ENCODE data around the gene SLC13A3. TPM values are rescaled to one million over a fixed set of nuclear protein-coding genes. Genes with fewer than 3 reads are reported as not detected.

SLC13A3 gene
- total RNA-seq, 1 donor from 2014 or later, result 2.9 TPM

DNA sequence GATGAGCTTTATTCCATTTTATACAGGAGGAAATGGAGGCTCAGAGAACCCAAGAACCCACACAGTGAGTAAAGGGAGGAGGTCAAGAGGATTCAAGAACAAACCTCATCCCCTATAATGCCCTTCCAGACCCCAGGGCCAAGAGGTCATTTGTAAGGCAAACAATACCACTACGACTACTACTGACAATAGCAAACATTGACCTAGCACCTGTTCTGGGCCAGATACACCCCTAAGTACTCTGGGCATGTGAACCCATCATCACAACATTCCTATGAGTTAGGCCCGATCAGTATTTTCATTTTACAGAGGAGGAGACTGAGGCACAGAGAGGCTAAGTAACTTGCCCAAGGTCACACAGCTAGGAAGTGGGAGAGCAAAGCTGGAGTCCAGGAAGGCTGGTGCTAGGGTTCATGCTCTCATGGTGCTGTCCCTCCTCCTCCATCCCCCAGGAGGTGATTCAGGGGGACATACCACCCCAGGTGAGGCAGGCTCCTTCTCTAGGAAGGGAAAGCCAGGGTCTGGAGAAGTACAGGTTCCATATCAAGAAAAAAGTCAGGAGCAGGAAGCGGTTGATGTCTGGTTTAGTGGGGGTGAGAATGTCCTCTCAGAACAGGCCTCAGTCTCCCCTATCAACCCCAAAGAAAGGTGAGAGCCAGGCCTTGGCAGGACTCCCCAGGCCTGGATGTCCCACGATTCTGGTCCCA, 13.7 kb downstream of the SLC13A3 start:
- Mint-ChIP-seq H3K9me3 (ENCODE audit: low read depth) (no peaks in the 10 kb centered on the region), H3K4me1 (ENCODE audit: low read depth) (peaks cover 3% of the 10 kb centered on the region), H3K4me3 (ENCODE audit: low read depth) (no peak overlapping the region), H3K27ac (no peak overlapping the region), H3K27me3 (no peaks in the 10 kb centered on the region), H3K36me3 (ENCODE audit: insufficient read depth) (no peaks in the 10 kb centered on the region)
- no peak for DNase-seq (ENCODE audit: low spot score, unreplicated experiment)
- no peak for TF ChIP-seq CTCF (IDR thresholded peaks at IDR 0.05; ENCODE audit: unreplicated experiment)

- TF ChIP-seq CTCF (IDR thresholded peaks at IDR 0.05; ENCODE audit: unreplicated experiment), result no peak
- H3K9me3 Mint-ChIP-seq (ENCODE audit: low read depth), result no peaks in the 10 kb centered on the region
- H3K27ac Mint-ChIP-seq, result no peak overlapping the region
- H3K27me3 Mint-ChIP-seq, result no peaks in the 10 kb centered on the region
- peaks cover 3% of the 10 kb centered on the region for H3K4me1 Mint-ChIP-seq (ENCODE audit: low read depth)
- no peaks in the 10 kb centered on the region for H3K36me3 Mint-ChIP-seq (ENCODE audit: insufficient read depth)
- no peak overlapping the region for H3K4me3 Mint-ChIP-seq (ENCODE audit: low read depth)
- no peak for DNase-seq (ENCODE audit: low spot score, unreplicated experiment)
Measured at GRCh38 chr20:46637020-46637419, 14.2 kb downstream of the SLC13A3 start.

- Mint-ChIP-seq H3K27ac (no peak overlapping the region), H3K27me3 (no peaks in the 10 kb centered on the region), H3K4me1 (ENCODE audit: low read depth) (peaks cover 3% of the 10 kb centered on the region), H3K36me3 (ENCODE audit: insufficient read depth) (no peaks in the 10 kb centered on the region), H3K9me3 (ENCODE audit: low read depth) (no peaks in the 10 kb centered on the region), H3K4me3 (ENCODE audit: low read depth) (no peak overlapping the region)
- TF ChIP-seq CTCF (IDR thresholded peaks at IDR 0.05; ENCODE audit: unreplicated experiment), result no peak
- no peak for DNase-seq (ENCODE audit: low spot score, unreplicated experiment)
Measured at GRCh38 chr20:46636514-46636913, 14.7 kb downstream of the SLC13A3 start.

DNA sequence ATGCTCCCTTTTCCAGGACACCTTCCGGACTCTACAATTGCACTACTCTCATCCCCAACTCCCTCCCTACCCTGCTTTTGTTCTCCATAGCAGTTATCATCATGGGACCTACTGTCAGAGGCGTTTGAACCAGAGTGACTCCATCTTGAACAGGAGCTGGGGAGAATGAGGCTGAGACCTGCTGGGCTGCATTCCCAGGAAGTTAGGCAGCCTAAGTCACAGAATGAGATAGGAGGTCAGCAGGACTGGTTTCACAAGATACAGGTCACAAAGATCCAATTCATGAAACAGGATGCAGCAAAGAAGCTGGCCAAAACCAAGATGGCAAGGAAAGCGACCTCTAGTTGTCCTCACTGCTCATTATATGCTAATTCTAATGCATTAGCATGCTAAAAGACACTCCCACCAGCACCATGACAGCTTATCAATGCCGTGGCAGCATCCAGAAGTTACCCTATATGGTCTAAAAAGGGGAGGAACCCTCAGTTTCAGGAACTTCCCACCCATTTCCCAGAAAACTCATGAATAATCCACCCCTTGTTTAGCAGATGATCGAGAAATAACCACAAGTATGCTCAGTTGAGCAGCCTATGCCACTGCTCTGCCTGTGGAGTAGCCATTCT, 15.6 kb downstream of the SLC13A3 start:
- H3K36me3 Mint-ChIP-seq (ENCODE audit: insufficient read depth), result no peaks in the 10 kb centered on the region
- DNase-seq (ENCODE audit: low spot score, unreplicated experiment), result no peak

DNA sequence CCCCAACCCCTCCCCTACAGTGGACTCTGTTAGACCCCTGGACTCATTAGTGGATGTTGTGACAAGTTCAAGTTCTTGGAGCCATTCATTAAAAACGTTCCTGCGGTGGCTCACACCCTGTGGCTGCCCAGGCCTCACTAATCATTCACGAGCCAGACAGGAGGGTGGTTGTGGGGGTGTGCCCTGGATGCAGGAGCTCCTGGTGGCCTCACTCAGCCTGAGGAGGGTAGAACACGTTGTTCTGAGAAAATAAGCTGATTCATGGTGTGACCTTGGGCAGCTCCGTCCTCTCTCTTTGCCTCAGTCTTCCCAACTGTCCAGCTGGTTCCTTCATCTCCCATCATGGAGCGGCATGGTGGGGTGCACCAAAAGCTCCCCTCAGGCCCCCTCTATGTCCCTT, 16.7 kb downstream of the SLC13A3 start:
- peaks cover 2% of the 10 kb centered on the region for H3K36me3 Mint-ChIP-seq (ENCODE audit: insufficient read depth)
- peaks cover 4% of the 10 kb centered on the region for H3K4me1 Mint-ChIP-seq (ENCODE audit: low read depth)
- no peaks in the 10 kb centered on the region for H3K27me3 Mint-ChIP-seq
- no peak for TF ChIP-seq CTCF (IDR thresholded peaks at IDR 0.05; ENCODE audit: unreplicated experiment)
- peaks cover 4% of the 10 kb centered on the region for H3K9me3 Mint-ChIP-seq (ENCODE audit: low read depth)
- H3K4me3 Mint-ChIP-seq (ENCODE audit: low read depth), result no peak overlapping the region
- H3K27ac Mint-ChIP-seq, result no peak overlapping the region
- no peak for DNase-seq (ENCODE audit: low spot score, unreplicated experiment)

More for the DNA sequence above, 15.6 kb downstream of the SLC13A3 start:
- Mint-ChIP-seq H3K9me3 (ENCODE audit: low read depth) (no peaks in the 10 kb centered on the region), H3K4me1 (ENCODE audit: low read depth) (peaks cover 4% of the 10 kb centered on the region), H3K27me3 (no peaks in the 10 kb centered on the region), H3K27ac (no peak overlapping the region), H3K4me3 (ENCODE audit: low read depth) (no peak overlapping the region)
- TF ChIP-seq CTCF (IDR thresholded peaks at IDR 0.05; ENCODE audit: unreplicated experiment), result no peak

Measured in progenitor cell of endocrine pancreas (in vitro differentiated cells).